COLO829 (cell line): ENCODE data around the gene DBN1.

ENCODE experiments used
- DNase-seq: peaks from one replicate; pipeline ENCODE4 v3.0.0; 2012; ENCODE audit warnings: low spot score

Gene DBN1

GRCh38 chr5:177473443-177474001 lies at the start of gene DBN1:
Gene DBN1, minus strand, starts transcription at chr5:177473634. Its CDS starts 113 bp downstream, at chr5:177473521.
- no peak for DNase-seq

GRCh38 chr5:177520916-177521513 lies 47.6 kb upstream of the DBN1 start:
- no peak for DNase-seq

DNA sequence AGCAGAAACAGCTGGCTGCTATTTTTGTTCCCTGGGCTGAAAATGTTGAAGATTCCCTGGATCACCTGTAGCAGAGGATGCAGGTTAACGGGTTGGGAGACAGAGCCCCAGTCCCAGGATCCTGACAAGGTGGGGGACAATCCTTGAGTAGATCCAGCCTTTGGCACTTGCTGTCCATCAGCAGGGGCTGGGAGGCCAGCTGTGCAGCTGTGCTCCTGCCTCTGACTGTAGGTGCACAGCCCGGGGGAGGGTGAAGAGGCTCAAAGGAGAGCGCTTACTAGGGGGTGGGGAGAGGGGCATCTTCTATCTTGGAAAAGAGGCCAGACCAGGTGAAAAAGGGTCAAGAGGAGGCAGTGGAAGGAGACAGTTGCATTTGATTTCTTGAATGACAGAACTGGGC lies 46.8 kb upstream of the DBN1 start:
- no peak for DNase-seq

- no peak for DNase-seq
Observed at GRCh38 chr5:177519463-177520235, 46.2 kb upstream of the DBN1 start.

GRCh38 chr5:177516601-177517568 lies 43.5 kb upstream of the DBN1 start, which contains the start of gene DDX41:
Gene DDX41, minus strand, starts transcription at chr5:177516961. Its CDS starts 16 bp downstream, at chr5:177516945.
- peak; percentile 96 for DNase-seq

- DNase-seq, result no peak
Observed at GRCh38 chr5:177515580-177515979, 42.1 kb upstream of the DBN1 start.

- DNase-seq, result no peak
Observed at GRCh38 chr5:177514541-177514940, 41.1 kb upstream of the DBN1 start.

- no peak for DNase-seq
Observed at GRCh38 chr5:177513500-177513899, 40.1 kb upstream of the DBN1 start.

DNA sequence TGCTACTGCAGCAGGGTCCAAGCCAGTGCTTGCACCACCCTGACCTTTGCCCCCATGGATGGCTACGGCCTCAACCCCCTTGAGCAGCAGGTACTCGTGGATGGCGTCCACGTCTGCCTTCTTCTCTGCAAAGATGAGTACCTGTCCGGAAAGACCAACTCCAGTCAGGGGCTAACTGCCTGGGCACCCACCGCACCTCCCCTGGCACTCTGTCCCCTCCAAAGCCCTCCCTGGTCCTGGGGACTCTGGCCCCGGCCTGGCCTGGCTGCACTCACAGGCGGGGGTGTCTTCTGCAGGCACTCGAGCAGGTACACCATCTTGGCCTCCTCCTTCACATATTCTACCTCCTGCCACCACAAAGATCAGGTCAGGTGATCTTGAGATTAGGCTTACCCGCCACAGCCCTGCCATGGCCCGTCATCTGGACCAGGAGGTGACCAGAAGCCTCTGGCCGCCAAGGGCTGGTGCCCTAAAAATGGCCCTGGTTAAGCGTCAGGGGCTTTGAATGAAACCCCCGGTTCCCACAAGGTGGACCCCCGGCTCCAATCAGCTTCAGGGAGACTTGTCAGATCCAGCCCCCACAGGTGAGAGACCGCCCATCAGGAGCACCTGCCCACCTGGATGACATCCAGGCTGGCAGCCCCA lies 39.4 kb upstream of the DBN1 start:
- DNase-seq, result no peak

DNA sequence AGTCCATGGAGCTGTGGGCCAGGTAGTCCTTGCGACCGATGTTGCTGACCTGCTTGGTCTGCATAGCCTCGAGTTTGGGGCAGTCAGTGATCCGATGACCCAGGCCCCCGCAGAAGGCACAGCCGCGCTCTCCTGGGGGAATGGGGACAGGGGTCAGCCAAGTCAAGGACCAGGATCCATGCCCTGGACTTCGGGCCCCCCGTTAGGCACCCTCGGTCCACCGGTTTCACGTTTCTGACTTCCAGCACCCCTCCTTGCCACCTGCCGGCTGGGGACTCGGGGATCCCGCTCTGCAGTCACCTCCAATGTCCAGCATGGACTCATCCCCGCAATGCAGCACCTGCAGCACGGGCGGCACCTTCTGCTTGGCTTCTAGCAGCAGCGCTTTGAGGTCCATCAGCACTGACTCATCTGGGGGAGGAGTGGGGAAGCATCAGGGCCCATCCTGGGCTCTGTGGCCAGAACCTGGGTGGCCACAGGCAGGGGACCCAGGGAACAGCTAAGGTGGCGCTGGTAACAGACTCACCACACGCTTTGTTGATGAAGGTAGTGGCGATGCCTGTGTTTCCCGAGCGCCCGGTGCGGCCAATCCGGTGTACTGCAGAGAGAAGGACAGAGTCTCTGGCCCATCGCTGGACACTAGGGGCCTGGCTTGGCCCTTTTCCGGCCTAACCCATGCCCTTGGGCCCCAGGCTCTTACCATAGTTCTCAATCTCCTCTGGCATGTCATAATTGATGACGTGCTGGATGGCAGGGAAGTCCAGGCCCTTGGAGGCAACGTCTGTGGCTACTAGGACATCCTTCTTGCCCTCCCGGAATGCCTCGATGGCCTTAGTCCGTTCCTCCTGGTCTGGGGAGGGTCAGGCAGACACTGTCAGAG lies 38.6 kb upstream of the DBN1 start:
- DNase-seq, result no peak

DNA sequence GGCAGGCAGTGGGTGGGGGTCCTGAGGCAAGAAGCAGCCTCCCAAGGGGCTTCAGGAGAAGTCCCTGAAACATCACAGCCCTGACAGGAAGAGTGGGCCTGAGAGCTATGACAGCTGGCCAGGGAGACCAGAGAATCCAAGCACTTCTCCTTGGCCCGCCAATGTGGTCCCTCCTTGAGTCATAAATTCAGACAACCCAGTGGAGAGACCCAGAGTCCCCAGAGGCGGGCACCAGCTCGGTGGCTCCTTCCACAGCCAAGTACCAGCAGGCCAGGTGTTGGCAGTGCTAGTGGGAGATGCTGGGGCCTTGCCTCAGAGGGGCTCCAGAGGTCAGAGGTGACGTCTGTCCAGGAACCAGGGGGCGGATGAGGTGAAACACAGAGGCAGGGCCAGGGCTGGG lies 37.7 kb upstream of the DBN1 start:
- no peak for DNase-seq

DNA sequence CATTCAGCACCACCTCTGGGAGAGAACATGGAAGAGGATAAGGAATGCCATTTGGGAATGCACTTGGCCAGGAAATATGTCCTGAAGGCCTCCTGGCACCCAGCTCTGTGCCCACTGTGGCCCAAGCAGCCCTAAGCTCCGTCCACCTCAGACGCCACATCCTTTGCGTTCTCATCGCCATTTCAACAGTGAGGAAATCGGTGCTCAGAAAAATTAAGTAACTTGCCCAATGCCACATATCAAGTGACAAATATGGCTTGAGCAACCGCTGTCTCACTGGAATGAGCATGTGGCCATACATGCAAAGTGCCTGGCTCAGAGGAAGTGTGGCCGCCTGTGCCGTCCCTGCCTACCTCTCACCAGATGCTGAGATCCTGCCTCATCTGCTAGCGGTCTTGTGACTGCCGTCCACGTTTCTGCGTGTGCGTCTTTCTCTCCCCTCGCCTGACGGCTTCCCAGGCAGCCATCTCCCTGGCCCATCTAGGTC lies 37.2 kb upstream of the DBN1 start:
- no peak for DNase-seq

GRCh38 chr5:177509991-177510566 lies 36.6 kb upstream of the DBN1 start:
- DNase-seq, result no peak

DNA sequence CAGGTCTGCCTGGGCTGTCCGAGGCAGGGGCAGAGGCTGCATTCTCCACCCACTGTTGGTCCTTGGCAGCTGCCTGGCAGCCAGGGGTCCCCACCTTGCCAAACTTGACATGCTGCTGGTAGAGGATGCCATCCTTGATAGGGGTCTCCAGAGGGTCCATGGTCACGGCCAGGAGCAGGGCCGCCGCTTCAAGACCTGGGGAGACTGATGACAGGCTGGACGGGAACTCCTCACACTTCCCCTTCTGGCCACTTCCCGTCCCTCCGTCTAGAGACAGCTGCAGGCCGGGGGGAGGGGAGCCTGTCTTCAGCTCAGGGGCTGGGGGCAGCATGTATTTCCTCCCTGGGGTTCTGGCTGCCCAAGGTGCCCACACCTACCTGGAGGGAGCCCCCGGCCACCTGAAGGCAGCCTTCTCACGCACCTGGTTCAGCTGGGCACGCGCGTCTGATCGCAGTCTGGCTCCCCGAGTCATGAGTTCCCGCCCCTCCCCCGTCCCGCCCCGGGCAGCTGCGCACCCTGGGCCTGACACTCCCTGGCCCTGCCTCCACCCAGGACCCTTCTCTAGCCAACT lies 36.0 kb upstream of the DBN1 start, which contains the start of gene DOK3:
DOK3 (minus strand) TSS at position 446 of the 571 bp plus-strand sequence; CDS start at position 160, 286 bp downstream.
- no peak for DNase-seq

GRCh38 chr5:177508837-177509236 lies 35.4 kb upstream of the DBN1 start:
- no peak for DNase-seq

DNA sequence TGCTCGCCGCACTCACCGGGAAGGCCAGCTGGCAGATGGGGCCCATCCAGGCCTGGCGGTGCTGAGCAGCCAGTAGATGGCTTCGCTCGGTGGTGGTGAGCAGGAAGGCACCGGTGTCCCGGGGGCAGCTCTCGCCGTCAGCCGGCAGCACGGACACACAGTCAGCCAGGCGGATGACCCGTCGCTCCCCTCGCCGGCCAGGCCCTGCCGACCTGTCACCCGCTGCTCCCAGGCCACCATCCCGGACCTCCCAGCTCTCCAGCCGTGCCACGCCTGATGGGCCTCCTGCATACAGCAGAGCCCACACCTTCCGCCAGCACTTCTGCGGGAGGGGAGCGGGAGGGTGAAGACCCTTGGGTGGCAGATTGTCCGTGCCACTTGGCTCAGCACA lies 34.8 kb upstream of the DBN1 start:
- DNase-seq, result no peak

- no peak for DNase-seq
Observed at GRCh38 chr5:177507596-177508220, 34.3 kb upstream of the DBN1 start.

GRCh38 chr5:177507165-177507564 lies 33.7 kb upstream of the DBN1 start:
- DNase-seq, result no peak

GRCh38 chr5:177505075-177505474 lies 31.6 kb upstream of the DBN1 start:
- no peak for DNase-seq
